ENCODE data around the gene TGFB1. TPM values are rescaled to one million over a fixed set of nuclear protein-coding genes. Genes with fewer than 3 reads are reported as not detected.
A peak's percentile ranks its signal among the peaks of the same experiment; 100 is the strongest.

Gene TGFB1
- total and polyA plus RNA-seq, 2 of the 13 experiments (the other 11 are each of a cell fraction or from before 2014, with no cell fraction given), result 4.1 to 5.4 TPM

DNA sequence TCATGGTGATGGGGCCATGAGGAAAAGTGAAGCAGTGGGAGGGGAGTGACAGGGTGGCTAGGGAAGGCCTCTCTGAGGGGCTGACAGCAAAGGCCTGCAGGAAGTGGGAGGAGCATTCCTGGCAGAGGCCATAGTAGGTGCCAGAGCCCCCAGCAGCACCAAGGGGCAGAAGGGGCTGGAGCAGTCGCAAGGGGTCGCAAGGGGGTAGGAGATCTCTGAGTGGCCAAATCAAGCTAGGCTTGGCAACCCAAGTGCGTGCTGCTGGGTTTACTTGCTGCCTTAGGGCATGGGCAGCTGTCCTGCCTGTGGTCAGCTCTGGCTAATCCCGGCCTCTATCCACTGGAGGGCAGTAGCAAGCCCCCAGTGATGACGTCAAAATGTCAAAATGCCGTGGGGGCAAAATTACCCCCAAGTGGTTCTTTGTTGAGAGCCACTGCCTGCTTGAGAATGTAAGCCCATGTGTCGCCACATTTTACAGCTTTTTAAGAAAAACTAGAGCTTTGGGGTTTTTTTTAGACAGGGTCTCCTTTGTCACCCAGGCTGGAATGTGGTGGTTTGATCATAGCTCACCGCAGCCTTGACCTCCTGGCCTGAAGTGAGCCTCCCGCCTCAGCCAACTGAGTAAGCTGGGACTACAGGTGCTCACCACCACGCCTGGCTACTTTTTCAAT is 32.0 kb downstream of the TGFB1 start (continued):
- no peak for TF ChIP-seq SMAD1 (CRISPR knock-in tag; IDR thresholded peaks at IDR 0.05; ENCODE audit: borderline replicate concordance, low read depth)
- TF ChIP-seq ZFP90 (CRISPR knock-in tag; IDR thresholded peaks at IDR 0.05; ENCODE audit: borderline replicate concordance), result 0 out of 2 replicates have a peak, but pooled peaks have one; percentile 27
- no peak for TF ChIP-seq ZNF790 (CRISPR knock-in tag; IDR thresholded peaks at IDR 0.05; ENCODE audit: borderline replicate concordance)
- TF ChIP-seq, protein P1, sequence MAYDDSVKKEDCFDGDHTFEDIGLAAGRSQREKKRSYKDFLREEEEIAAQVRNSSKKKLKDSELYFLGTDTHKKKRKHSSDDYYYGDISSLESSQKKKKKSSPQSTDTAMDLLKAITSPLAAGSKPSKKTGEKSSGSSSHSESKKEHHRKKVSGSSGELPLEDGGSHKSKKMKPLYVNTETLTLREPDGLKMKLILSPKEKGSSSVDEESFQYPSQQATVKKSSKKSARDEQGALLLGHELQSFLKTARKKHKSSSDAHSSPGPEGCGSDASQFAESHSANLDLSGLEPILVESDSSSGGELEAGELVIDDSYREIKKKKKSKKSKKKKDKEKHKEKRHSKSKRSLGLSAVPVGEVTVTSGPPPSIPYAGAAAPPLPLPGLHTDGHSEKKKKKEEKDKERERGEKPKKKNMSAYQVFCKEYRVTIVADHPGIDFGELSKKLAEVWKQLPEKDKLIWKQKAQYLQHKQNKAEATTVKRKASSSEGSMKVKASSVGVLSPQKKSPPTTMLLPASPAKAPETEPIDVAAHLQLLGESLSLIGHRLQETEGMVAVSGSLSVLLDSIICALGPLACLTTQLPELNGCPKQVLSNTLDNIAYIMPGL (CRISPR knock-in tag; IDR thresholded peaks at IDR 0.05; ENCODE audit: borderline replicate concordance in 1 of 2, low read depth in 1 of 2), result peak; percentile 35 to 70; a peak in 2 of 4 replicates
- TF ChIP-seq, protein P2, sequence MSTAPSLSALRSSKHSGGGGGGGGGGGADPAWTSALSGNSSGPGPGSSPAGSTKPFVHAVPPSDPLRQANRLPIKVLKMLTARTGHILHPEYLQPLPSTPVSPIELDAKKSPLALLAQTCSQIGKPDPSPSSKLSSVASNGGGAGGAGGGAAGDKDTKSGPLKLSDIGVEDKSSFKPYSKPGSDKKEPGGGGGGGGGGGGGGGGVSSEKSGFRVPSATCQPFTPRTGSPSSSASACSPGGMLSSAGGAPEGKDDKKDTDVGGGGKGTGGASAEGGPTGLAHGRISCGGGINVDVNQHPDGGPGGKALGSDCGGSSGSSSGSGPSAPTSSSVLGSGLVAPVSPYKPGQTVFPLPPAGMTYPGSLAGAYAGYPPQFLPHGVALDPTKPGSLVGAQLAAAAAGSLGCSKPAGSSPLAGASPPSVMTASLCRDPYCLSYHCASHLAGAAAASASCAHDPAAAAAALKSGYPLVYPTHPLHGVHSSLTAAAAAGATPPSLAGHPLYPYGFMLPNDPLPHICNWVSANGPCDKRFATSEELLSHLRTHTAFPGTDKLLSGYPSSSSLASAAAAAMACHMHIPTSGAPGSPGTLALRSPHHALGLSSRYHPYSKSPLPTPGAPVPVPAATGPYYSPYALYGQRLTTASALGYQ (CRISPR knock-in tag; IDR thresholded peaks at IDR 0.05), result 0 out of 2 replicates have a peak, but pooled peaks have one; percentile 46
- TF ChIP-seq ZSCAN25 (CRISPR knock-in tag; IDR thresholded peaks at IDR 0.05), result peak; percentile 34; the same call in 1 of the 2 replicates
- TF ChIP-seq, protein P3, sequence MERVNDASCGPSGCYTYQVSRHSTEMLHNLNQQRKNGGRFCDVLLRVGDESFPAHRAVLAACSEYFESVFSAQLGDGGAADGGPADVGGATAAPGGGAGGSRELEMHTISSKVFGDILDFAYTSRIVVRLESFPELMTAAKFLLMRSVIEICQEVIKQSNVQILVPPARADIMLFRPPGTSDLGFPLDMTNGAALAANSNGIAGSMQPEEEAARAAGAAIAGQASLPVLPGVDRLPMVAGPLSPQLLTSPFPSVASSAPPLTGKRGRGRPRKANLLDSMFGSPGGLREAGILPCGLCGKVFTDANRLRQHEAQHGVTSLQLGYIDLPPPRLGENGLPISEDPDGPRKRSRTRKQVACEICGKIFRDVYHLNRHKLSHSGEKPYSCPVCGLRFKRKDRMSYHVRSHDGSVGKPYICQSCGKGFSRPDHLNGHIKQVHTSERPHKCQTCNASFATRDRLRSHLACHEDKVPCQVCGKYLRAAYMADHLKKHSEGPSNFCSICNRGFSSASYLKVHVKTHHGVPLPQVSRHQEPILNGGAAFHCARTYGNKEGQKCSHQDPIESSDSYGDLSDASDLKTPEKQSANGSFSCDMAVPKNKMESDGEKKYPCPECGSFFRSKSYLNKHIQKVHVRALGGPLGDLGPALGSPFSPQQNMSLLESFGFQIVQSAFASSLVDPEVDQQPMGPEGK (CRISPR knock-in tag; IDR thresholded peaks at IDR 0.05), result peak; percentile 92
- TF ChIP-seq SIN3A (IDR thresholded peaks at IDR 0.05; ENCODE audit: borderline replicate concordance, low read depth, low read length), result no peak
- TF ChIP-seq, protein P4, sequence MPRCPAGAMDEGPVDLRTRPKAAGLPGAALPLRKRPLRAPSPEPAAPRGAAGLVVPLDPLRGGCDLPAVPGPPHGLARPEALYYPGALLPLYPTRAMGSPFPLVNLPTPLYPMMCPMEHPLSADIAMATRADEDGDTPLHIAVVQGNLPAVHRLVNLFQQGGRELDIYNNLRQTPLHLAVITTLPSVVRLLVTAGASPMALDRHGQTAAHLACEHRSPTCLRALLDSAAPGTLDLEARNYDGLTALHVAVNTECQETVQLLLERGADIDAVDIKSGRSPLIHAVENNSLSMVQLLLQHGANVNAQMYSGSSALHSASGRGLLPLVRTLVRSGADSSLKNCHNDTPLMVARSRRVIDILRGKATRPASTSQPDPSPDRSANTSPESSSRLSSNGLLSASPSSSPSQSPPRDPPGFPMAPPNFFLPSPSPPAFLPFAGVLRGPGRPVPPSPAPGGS (CRISPR knock-in tag; IDR thresholded peaks at IDR 0.05), result 0 out of 2 replicates have a peak, but pooled peaks have one; percentile 59
- TF ChIP-seq ZNF138 (CRISPR knock-in tag; IDR thresholded peaks at IDR 0.05; ENCODE audit: low read depth), result no peak
- TF ChIP-seq, protein P5, sequence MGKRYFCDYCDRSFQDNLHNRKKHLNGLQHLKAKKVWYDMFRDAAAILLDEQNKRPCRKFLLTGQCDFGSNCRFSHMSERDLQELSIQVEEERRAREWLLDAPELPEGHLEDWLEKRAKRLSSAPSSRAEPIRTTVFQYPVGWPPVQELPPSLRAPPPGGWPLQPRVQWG (CRISPR knock-in tag; IDR thresholded peaks at IDR 0.05; ENCODE audit: borderline replicate concordance, low read depth), result no peak
- no peak for TF ChIP-seq ZNF878 (CRISPR knock-in tag; IDR thresholded peaks at IDR 0.05)
- TF ChIP-seq, protein P6, sequence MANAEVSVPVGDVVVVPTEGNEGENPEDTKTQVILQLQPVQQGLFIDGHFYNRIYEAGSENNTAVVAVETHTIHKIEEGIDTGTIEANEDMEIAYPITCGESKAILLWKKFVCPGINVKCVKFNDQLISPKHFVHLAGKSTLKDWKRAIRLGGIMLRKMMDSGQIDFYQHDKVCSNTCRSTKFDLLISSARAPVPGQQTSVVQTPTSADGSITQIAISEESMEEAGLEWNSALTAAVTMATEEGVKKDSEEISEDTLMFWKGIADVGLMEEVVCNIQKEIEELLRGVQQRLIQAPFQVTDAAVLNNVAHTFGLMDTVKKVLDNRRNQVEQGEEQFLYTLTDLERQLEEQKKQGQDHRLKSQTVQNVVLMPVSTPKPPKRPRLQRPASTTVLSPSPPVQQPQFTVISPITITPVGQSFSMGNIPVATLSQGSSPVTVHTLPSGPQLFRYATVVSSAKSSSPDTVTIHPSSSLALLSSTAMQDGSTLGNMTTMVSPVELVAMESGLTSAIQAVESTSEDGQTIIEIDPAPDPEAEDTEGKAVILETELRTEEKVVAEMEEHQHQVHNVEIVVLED (CRISPR knock-in tag; IDR thresholded peaks at IDR 0.05; ENCODE audit: borderline replicate concordance), result peak; percentile 27; the same call in 1 of the 2 replicates
- TF ChIP-seq ZNF101 (CRISPR knock-in tag; IDR thresholded peaks at IDR 0.05; ENCODE audit: borderline replicate concordance, low read depth), result no peak
- TF ChIP-seq ERF (CRISPR knock-in tag; IDR thresholded peaks at IDR 0.05), result no peak
- peak; percentile 26; the same call in 1 of the 2 replicates for TF ChIP-seq RXRA (CRISPR knock-in tag; IDR thresholded peaks at IDR 0.05)
- TF ChIP-seq HOXA9 (CRISPR knock-in tag; IDR thresholded peaks at IDR 0.05; ENCODE audit: borderline replicate concordance), result no peak

All from HepG2 (cell line).